A673 (cell line): ENCODE measurements around the gene FANCG. TPM values are rescaled to one million over a fixed set of nuclear protein-coding genes. Genes with fewer than 3 reads are reported as not detected.

Source experiments
- BruUV-seq: library from RNA; stranded (reverse); fragments of 400-500 nt; replicated peaks from 2 replicates; lab custom pipeline; 2021; lab: Mats Ljungman, UMichigan
- CTCF ChIA-PET: fragments of 300-600 bp; sonication (Branson Sonifier 250); formaldehyde crosslinking; loops from one replicate; lab custom pipeline; 2022; ENCODE audit warnings: antibody characterized with exemption; lab: Charles Lee
- POLR2A ChIA-PET: fragments of 300-600 bp; sonication (Branson Sonifier 250); formaldehyde crosslinking; loops from one replicate; lab custom pipeline; 2022; ENCODE audit warnings: antibody characterized with exemption; ENCODE audit not compliant: low non-redundant PET; lab: Charles Lee
- DNase-seq: peaks from one replicate; pipeline ENCODE4 v3.0.0-alpha.2; 2015; ENCODE audit warnings: low spot score
- H3K27ac ChIP-seq: fragments of 200-600 bp; sonication (generic); 2 replicates; pipeline ENCODE4 v1.5.1; 2016; ENCODE audit warnings: mixed run types, low read depth, mild to moderate bottlenecking, mixed read lengths, antibody characterized with exemption, low read length; ENCODE audit not compliant: poor library complexity, severe bottlenecking
- H3K27me3 ChIP-seq: fragments of 200-600 bp; sonication (generic); replicated peaks from 2 replicates; pipeline ENCODE4 v1.6.1; 2017; ENCODE audit warnings: mixed run types, low read depth, mild to moderate bottlenecking, mixed read lengths, antibody characterized with exemption, low read length; ENCODE audit not compliant: insufficient read depth, poor library complexity
- H3K36me3 ChIP-seq: fragments of 200-600 bp; sonication (generic); 2 replicates; pipeline ENCODE4 v1.6.1; 2016; ENCODE audit warnings: mixed run types, mild to moderate bottlenecking, mixed read lengths, antibody characterized with exemption, low read length; ENCODE audit not compliant: insufficient read depth, poor library complexity, severe bottlenecking
- H3K4me1 ChIP-seq: fragments of 200-600 bp; sonication (generic); 2 replicates; pipeline ENCODE4 v1.6.1; 2017; ENCODE audit warnings: mixed run types, mild to moderate bottlenecking, mixed read lengths, antibody characterized with exemption, low read length; ENCODE audit not compliant: insufficient read depth, poor library complexity, severe bottlenecking
- H3K4me3 ChIP-seq: fragments of 200-600 bp; sonication (generic); 2 replicates; pipeline ENCODE4 v1.5.1; 2016; ENCODE audit warnings: low read depth, mixed run types, mild to moderate bottlenecking, mixed read lengths, low read length; ENCODE audit not compliant: poor library complexity, severe bottlenecking
- H3K9me3 ChIP-seq: fragments of 200-600 bp; sonication (generic); 2 replicates; pipeline ENCODE4 v1.6.1; 2016; ENCODE audit warnings: mixed run types, low read depth, mild to moderate bottlenecking, mixed read lengths, antibody characterized with exemption, low read length; ENCODE audit not compliant: poor library complexity, severe bottlenecking
- EZH2 ChIP-seq: fragments of 200-600 bp; sonication (generic); IDR thresholded peaks from 2 replicates; pipeline ENCODE4 v1.6.1; 2017; ENCODE audit warnings: borderline replicate concordance, low read depth, mild to moderate bottlenecking, mixed read lengths, antibody characterized with exemption, low read length; ENCODE audit not compliant: poor library complexity, severe bottlenecking
- intact Hi-C: fragments of 100-400 bp; cut with micrococcal nuclease; formaldehyde crosslinking; loops from one replicate; pipeline ENCODE4 v1.10.0; 2022; ENCODE audit not compliant: unreplicated experiment
- total RNA-seq: library from RNA; stranded (reverse); gene quantifications from 2 replicates; pipeline ENCODE4 v1.2.3, GENCODE V29; 2021
- TF ChIP-seq, protein P1 (sequence below): fragments of 300-800, 200-600 bp; sonication (generic); conservative IDR thresholded peaks from 2 replicates; pipeline ENCODE4 v1.5.1; 2017; ENCODE audit warnings: low read depth, mild to moderate bottlenecking, antibody characterized with exemption, low read length, moderate library complexity, mixed read lengths

Gene FANCG
- total RNA-seq, 1 experiment from 2014 or later, result 110 TPM

DNA sequence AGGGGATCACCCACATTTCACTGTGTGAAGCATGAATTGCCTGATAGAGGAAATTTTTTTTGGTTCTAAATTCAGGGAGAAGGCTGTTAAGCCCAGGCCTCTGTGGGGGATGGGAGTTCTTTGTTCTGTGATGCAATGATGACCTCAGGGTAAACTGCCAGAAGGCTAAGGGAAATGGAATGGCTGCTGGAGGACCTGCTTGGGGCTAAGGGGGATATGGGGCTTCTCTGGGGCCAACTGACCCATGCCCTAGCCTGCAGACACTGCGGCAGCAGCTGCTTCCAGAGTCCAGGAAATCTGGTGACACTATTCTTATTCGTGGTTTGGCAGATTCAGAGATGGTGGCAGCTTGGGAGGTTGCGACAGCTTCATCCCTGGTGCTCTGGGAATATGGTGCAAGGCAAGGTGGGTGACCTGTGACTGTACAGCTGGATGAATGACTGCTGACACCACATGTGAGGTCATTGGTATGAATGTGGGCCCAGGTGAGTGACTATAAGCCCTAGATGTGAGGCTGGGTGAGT, 37.6 kb downstream of the FANCG start:
- Histone ChIP-seq H3K4me3 (no peak overlapping the region), H3K27me3 (no peaks in the 10 kb centered on the region), H3K27ac (no peak overlapping the region), H3K36me3 (no peaks in the 10 kb centered on the region), H3K4me1 (no peaks in the 10 kb centered on the region), H3K9me3 (no peaks in the 10 kb centered on the region)
- BruUV-seq, result no TSS peak
- ChIA-PET POLR2A (no interaction called here), CTCF (interaction anchor here (0.9 kb wide), 1 partner anchor 9 kb away, joined by 3 read pairs; no protein-coding TSS in a partner anchor)
- intact Hi-C loops, result no loop called here
- DNase-seq, result no peak
- TF ChIP-seq, protein P1, sequence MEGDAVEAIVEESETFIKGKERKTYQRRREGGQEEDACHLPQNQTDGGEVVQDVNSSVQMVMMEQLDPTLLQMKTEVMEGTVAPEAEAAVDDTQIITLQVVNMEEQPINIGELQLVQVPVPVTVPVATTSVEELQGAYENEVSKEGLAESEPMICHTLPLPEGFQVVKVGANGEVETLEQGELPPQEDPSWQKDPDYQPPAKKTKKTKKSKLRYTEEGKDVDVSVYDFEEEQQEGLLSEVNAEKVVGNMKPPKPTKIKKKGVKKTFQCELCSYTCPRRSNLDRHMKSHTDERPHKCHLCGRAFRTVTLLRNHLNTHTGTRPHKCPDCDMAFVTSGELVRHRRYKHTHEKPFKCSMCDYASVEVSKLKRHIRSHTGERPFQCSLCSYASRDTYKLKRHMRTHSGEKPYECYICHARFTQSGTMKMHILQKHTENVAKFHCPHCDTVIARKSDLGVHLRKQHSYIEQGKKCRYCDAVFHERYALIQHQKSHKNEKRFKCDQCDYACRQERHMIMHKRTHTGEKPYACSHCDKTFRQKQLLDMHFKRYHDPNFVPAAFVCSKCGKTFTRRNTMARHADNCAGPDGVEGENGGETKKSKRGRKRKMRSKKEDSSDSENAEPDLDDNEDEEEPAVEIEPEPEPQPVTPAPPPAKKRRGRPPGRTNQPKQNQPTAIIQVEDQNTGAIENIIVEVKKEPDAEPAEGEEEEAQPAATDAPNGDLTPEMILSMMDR, result no peak
- no peak for TF ChIP-seq EZH2

DNA sequence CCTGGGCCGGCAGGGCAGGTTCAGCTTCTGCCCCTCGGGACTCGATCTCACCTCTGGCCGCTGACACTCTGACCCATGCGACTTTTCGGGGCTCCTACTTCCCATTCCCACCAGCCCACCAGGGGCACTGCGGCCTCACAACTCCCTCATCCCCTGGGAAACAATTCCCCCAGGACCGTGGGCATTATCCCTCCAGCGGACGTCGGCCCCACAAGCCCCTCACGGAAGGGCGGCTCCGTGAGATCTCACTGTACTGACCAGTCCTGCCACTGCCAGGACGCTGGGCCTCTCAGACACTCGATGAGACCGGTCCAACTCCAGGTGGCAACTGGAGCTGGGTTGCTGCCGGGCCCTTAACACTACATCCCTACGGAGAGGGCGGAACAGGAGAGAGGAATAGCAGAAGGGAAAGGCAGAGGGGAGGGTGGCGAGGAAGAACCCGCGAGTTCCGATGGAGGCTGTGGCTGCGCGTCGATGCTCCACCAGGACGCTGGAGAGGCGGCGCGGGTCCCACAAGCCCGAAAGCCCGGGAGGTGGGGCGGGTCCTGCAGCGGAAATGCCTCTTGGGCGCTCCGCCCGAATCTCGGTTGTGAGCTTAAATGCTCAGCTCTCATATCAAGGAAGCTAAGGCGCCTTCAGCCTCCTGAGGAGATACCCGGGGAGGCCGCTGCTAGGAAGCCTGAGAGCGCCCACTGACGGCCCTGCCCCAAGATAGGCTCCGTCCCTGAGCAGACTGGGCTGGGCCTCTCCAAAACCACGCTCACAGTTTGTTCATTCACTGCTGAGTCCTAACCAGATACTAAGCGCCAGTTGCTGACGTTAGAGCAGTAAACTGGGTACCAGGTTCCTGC, 43.7 kb downstream of the FANCG start:
- ChIA-PET POLR2A (interaction anchor here (0.7 kb wide), 1 partner anchor 147 kb away, joined by 6 read pairs; no protein-coding TSS in a partner anchor), CTCF (interaction anchor here (0.7 kb wide), 1 partner anchor 660 kb away, joined by 3 read pairs; no protein-coding TSS in a partner anchor)
- H3K9me3 ChIP-seq, result no peaks in the 10 kb centered on the region
- BruUV-seq, result no TSS peak
- intact Hi-C loops, result no loop called here
- TF ChIP-seq, protein P1, result no peak; the same call in 1 of the 2 replicates
- H3K27me3 ChIP-seq, result no peaks in the 10 kb centered on the region
- no peak overlapping the region for H3K27ac ChIP-seq
- peak; percentile 78 for DNase-seq
- H3K4me1 ChIP-seq, result peaks cover 3% of the 10 kb centered on the region
- no peaks in the 10 kb centered on the region for H3K36me3 ChIP-seq
- H3K4me3 ChIP-seq, result peak overlapping the region; percentile 13

DNA sequence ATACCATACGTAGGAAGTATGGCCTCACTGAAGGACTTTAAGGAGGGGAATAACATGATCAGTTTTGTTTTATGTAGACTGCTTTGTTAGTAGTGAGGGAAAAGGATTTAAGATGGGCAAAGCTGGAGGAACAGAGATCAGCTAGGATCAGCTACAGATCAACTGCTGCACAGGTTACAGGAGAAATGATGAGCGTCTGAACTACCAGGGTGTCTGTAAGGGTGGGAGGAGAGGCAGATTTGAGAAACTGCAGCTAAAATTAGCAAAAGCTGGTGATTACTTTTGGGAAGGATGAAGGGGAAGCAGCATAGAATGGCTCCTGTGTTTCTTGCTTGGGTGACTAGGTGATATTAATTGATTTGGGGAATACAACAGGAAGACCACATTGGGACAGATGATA, 46.6 kb downstream of the FANCG start:
- CTCF ChIA-PET, result no interaction called here
- BruUV-seq, result no TSS peak
- no peak for DNase-seq
- TF ChIP-seq EZH2, result no peak
- TF ChIP-seq, protein P1, result no peak
- Histone ChIP-seq H3K4me1 (peaks cover 3% of the 10 kb centered on the region), H3K27ac (no peak overlapping the region), H3K4me3 (no peak overlapping the region), H3K27me3 (no peaks in the 10 kb centered on the region), H3K9me3 (no peaks in the 10 kb centered on the region), H3K36me3 (no peaks in the 10 kb centered on the region)
- POLR2A ChIA-PET, result no interaction called here
- intact Hi-C loops, result no loop called here
